ENCODE data around the gene PEX14.

PEX14 gene

DNA sequence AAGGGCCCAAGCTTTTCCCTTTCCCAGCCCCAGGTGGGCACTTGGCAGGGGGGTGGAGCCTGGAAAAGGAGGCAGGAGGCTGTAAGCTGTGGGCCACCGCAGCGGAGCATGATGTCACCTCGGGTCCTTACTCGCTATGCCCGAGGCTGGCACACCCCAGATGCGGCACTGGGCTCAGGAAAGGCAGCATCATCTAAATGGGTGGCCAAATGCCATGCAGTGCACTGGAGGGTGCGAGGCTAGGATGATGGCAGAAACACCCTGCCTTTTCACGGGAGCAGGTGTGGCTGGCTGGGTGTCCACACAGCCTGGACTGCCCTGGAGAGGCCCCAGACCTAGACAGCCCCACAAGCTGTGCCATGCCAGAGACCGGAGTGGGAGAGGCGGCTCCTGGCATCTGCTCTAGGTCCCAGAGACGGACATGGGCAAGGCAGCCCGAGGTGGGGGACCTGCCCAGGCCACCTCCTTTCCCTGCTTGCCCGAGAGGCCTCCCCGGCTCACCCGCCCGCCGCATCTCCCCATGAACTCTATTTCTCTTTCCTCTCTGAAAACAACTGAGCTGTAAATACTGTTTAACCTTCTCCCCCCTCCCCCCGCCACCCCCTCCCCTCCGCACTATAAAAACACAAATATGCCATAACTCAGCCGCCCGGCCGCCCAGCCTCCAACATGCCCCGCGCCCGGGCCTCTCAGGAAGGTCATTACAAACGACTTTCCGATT lies 197.0 kb downstream of the PEX14 start:
- DNase-seq, result no peak

DNA sequence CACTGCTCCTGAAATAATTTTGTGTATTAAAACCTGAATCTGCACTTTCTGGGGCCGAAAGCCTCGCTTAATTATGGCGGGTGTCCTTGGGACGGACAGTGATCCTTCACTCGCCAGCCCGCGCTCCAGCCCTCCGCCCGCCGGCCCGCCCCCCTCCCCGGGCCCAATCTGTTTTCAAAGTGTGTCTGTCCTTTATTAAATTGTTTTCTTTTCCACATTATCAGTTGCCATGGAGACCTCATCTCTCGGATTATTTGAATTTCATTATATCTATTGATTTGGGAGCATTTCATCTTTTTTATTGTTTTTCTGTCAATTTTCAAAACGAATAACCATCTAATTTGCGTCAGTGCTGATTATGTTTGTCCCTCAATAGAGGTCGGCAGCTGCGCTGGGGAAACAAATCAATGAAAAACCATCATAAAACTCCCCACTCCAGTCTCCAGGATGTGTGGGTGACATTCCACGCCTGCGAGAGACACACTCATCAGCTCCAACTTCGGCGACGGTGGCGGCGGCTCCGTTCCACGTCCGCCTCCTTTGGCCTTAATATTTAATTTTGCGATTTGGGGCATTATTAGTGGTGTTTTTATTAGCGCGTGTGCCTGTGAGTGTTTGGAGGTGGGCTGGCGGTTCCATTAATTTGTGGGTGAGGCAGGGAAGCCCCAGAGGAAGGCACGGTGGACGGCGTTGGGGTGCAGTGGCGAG lies 197.7 kb downstream of the PEX14 start:
- no peak for DNase-seq

GRCh38 chr1:10673109-10673711 lies 198.5 kb downstream of the PEX14 start:
- no peak for DNase-seq

DNA sequence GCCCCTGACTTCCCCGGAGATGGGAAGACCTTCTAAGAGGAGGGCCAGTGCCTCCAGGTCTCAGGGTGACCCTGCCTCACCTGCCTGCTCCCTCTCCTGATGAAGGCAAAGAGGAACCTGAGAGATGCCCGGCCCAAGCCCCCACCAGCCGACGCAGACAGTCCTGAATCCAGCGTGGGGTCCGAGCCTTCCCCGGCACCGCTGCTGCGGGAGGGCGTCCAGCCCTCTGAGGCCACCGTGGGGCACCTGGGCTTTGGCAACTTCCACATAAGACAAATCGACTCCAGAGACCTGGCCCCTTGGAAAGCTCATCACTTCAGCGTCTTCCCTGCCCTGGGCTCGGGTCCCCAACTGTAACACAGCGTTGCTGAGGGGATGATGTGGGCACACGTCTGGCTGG lies 199.5 kb downstream of the PEX14 start:
- DNase-seq, result no peak

GRCh38 chr1:10674700-10675609 lies 200.2 kb downstream of the PEX14 start:
- DNase-seq, result no peak

GRCh38 chr1:10675813-10676212 lies 201.1 kb downstream of the PEX14 start:
- no peak for DNase-seq

DNA sequence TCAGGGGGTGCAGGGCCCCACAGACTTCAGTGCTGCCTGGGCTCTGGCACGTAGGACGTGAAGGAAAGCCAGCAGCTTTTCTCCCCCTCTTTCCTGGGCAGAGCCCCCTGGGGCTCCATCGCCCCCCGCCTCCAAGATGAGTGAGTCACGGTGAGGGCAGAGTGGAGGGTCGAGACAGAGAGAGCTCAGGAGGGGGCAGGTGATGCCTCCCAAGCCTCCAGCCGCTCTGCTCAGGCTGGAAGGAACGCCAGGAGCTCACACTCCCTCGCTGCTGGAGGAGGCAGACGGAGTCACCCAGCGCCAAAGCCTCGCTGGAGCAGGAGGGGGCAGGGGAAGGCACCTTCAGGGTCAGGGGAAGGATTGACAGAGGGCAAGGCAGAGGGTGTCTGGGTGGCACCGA lies 202.2 kb downstream of the PEX14 start:
- no peak for DNase-seq

DNA sequence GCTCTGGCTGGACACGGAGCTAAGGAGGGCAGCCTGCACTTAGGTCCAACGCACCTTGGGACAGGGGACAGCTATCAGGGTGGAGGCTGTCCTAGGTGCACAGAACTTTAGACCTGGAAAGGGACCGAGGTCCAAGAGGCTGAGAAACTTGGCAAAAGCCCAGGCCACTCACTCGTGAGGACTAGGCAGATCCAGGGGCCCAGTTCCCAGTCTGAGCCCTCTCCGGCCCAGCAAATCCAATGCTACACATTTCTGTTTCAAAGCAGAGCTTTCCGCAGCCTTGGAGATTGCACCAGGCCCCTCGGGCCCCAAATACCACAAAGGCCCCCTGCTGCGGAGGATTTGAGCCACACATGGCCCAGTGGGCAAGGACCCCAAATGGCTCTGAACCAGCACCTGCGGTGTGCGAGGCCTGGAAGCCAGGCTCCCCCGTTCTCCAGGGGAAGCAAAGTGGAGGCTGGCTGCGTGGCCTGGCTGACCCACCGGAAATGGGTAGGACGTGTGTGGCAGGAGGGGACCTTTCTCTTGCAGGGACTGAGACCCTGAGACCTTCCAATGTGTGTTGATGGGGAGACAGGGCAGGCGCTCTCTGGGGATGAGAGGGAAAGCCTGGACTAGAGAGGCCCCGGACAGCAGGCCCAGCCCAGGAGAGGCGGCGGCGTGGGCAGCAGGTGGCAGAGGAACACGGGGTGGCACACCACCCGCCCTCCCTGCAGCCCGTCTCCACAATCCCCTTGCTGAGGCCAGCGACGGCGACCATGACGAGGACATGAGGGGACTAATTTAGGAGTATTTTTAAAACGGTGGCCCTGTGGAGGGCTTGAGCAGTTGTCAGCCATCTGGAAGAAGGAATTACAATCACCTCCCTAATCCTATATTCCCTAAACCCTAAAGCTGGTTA lies 203.0 kb downstream of the PEX14 start:
- no peak for DNase-seq

DNA sequence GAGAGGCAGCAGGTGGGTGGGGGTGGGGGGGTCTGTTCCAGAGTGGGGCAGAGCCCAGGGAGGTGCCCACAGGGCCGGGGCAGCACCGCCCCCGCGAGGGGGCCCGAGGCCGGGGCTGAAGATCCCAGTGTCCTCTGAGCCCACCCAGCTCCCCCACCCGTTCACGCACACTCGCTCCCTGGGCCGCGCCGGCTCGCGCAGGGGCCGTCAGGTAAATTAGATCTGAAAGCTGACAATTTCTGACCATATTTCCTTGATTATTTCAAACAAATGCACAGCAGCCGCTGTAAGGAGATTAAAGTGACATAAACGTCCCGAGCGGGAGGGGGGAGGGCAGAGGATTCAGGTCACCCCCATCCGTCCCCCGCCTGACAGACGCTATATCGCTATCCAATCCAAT lies 203.7 kb downstream of the PEX14 start:
- DNase-seq, result no peak

GRCh38 chr1:10678852-10679251 lies 204.1 kb downstream of the PEX14 start:
- DNase-seq, result no peak

DNA sequence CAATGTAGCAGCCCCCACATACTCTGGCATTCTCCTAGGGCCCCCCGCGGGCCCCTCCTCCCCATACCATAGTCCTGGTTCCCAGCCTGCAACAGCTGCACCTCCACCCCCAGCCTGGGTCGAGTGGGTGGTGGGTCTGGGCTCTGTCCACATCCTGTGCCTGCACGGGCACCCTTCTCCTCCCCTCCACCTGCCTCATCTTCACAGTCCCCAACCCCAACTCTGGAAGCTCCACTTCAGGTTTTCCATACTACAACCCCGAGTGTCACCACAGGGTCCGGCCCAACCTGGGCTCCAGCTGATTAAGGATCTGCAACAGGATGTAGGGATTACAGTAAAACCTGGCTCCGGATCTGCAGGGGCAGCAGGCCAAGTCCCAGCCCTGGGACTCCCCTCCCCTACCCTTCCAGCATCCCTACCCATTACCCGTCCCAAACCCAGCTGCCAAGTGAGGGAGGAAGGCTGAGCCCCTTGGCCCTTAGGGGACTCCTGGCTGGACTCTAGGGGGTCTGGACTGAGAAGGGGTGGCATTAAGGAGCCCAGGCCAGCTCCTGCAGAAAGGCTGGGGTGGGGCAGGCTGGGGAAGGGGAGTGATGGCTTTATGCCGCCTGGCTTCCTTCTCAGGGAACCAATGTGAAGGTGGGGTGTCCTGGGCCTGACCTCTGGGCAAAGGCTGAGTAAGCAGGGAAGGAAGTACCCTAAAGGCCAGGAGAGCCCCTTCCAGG lies 204.9 kb downstream of the PEX14 start:
- DNase-seq, result no peak
